DMS53 (cell line): ENCODE measurements around the gene PPM1F.
"Not testable (repeated sequence)": the region's sequence is repeated elsewhere in the genome, so short reads cannot be mapped to it uniquely, and the experiment has no call there.

ENCODE experiments used
- DNase-seq: peaks from one replicate; lab custom pipeline; 2025; lab: John Stamatoyannopoulos, UW

The PPM1F gene

DNA sequence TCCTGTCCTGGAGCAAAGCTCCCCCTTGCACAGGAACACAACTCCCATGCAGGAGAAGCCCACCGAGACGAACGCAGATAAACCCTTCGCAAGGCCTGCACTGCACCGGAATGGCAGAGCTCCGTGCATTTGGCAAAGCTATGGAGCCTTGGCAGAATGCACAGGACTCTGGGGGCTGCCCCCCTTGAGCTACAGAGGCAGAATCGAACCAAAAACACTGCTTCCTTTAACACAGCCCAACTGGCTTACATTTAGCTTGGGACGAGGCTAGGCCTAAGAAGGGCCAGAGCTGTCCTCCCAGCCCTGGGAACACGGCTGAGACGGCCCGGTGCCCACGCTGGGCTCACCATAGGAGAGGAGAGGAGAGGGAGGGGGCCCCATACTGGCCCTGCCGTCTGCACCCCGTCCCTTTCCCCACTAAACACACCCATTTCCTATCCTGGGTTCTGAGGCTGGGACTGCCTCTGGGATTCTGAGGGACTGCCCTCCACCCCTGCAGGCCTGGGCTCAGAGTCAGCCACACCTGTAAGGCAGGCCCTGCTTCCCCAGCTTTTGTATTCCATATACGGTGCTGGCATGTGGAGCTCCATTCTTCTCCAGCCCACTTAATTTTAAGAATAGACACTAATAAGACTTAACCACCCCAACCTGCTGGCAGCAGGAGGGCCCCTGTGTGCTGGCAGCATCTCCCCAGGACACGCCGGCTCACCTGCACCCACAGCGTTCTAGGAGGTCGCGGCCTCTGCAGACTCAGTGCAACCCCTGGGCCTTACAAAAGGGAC is 32.9 kb downstream of the PPM1F start:
- DNase-seq, result no peak

- DNase-seq, result no peak
Observed at GRCh38 chr22:21918466-21919185, 34.0 kb downstream of the PPM1F start.

GRCh38 chr22:21917959-21918261 is 34.7 kb downstream of the PPM1F start:
- no peak for DNase-seq

- no peak for DNase-seq
Observed at GRCh38 chr22:21917181-21917958, 35.3 kb downstream of the PPM1F start.

- DNase-seq, result no peak
Observed at GRCh38 chr22:21916309-21916918, 36.2 kb downstream of the PPM1F start.

DNA sequence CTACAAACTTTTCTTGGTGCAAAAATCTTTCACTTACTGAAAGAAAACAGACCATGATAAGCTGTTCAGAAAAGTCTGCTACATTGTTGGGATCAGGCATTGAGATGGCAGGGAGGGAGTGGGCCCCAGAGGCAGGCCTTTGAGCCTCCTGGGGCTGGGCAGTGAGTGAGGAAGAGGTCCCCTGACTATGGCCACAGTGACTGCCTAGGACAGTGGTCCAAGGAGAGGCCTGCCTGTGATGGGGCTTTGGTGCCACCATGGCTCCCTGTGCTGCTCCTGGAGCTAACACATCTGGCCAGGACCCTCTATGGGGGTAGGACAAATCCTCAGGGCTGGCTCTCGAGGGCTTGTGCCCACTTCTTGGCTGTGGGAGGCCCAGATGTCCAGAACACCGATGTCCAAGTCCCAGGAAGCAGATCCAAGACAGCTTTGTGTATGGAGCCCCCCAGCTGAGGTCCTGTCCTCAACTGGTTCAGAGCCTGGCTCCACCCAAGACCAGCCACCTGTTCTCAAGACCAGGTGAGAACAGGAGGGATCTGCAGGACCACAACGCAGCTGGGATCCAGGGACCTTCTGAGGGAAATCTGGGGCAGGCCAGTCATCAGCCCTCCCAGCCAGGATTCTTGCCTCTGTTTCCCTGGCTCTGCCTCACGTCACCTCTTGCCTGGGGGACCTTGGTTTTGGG is 36.9 kb downstream of the PPM1F start:
- DNase-seq, result no peak

- DNase-seq, result not testable (repeated sequence)
Observed at GRCh38 chr22:21914033-21914642, 38.5 kb downstream of the PPM1F start.

DNA sequence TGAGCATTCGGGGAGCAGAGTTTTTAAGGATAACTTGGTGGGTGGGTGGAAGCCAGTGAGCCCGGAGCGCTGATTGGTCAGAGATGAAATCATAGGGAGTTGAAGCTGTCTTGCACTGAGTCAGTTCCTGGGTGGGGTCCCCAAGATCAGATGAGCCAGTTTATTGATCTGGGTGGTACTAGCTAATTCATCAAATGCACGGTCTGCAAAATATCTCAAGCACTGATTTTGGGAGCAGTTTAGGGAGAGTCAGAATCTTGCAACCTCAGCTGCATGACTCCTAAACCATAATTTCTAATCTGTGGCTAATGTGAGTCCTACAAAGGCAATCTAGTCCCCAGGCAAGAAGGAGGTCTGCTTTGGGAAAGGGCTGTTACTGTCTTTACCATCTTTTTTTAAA is 42.3 kb downstream of the PPM1F start:
- not testable (repeated sequence) for DNase-seq

- DNase-seq, result no peak
Observed at GRCh38 chr22:21909871-21910270, 42.8 kb downstream of the PPM1F start.

DNA sequence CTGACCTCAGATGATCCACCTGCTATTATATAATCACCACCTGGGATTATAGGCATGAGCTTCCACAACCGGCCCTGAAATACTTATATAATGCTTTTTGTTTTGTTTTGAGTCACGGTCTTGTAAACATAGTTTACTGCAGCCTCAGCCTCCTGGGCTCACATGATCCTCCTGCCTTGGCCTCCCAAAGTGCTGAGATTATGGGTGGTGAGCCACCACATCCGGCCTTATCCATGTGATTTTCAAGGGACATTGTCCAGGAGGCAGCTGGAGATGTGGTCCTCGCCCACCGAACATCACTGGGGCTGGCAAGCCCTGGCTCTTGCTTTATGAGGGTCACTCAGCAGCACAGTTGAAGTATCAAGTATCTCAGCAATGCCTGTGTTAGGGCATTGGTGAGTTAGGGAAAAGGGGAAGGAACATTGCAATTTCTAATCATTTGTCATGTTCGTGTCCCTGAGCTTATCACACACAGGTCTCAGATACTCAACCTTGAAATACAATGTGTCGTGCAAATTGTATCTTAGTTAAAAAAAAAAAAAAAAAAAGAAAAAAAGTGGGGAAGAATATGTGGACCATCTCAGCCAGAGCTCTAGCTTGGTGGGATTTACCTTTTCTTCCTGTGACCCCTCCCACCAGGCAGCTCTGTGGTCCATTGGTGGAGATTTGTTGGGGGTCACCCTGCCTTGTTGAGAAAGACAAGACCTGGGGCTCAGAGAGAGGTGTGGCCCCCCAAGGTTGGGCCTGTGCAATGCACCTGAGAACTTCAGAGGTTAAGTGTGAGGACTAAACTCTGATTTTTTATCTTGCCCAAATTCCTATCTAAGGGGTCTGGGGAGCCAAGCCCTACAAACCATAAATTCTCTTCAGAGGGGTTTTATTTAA is 44.8 kb downstream of the PPM1F start:
- no peak for DNase-seq

DNA sequence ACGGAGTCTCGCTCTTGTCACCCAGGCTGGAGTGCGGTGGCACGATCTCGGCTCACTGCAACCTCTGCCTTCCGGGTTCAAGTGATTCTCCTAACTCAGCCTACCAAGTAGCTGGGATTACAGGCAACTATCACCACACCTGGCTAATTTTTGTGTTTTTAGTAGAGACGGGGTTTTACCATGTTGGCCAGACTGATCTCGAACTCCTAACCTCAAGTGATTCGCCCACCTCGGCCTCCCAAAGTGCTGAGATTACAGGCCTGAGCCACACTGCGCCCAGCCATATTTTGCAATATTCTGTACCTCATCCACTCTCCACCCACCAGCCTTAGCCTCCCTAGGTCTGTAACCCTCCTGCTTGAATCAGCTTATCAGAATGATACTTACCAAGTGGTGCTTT is 47.4 kb downstream of the PPM1F start:
- not testable (repeated sequence) for DNase-seq

- DNase-seq, result no peak
Observed at GRCh38 chr22:21904250-21904789, 48.3 kb downstream of the PPM1F start.

GRCh38 chr22:21903283-21903682 is 49.4 kb downstream of the PPM1F start:
- DNase-seq, result no peak

DNA sequence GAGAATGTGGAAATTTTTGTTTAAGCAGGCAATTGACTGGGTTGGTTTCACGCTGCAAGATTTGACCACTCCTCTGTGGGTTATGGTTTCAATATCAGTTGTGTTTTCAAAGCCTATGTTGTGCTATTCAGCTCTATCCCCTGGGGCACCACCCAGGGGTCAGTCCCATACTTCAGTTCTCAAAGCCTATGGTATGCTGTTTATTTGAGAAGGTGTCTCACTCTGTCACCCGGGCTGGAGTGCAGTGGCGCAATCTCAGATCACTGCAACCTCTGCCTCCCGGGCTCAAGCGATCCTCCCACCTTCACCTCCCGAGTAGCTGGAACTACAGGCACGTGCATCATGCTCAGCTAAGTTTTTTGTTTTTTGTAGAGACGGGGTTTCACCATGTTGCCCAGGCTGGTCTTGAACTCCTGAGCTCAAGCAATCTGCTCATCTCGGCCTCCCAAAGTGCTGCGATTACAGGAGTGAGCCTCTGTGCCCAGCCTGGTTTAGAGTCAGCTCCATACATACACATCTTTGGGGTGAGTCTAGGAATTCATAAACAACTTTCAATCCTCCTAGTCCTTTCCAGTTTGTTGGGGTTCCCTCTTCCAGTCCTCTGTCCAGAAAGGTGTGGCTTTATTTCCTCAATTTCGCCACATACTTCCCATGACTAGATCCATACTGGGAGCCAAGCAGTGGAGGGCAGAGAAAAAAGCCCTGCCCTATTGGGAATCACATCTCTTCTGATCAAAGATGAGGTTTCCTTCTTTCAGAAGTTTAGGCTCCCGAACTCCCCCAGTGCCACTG is 50.2 kb downstream of the PPM1F start:
- no peak for DNase-seq

DNA sequence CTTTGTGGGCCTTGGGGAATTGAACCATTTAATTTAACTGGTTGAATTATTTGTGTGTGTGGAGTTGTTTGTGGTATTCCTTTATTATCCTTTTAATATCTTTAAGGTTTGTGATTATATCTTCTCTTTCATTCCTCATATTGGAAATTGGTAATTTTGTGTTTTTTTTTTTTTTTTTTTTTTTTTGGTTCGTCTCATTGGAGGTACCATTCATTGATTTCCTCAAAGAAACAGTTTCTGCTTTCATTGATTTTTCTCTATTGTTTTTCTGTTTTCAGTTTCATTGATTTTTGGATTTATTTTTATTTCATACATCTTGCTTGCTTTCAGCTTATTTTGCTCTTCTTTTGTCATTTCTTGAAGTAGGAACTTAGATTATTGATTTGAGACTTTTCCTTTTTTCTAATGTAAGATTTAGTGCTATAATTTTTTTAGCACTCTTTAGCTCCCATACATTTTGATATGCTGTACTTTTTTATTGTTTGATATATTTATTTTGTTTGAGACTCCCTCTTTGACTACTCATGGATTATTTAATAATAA is 54.2 kb downstream of the PPM1F start:
- DNase-seq, result no peak

DNA sequence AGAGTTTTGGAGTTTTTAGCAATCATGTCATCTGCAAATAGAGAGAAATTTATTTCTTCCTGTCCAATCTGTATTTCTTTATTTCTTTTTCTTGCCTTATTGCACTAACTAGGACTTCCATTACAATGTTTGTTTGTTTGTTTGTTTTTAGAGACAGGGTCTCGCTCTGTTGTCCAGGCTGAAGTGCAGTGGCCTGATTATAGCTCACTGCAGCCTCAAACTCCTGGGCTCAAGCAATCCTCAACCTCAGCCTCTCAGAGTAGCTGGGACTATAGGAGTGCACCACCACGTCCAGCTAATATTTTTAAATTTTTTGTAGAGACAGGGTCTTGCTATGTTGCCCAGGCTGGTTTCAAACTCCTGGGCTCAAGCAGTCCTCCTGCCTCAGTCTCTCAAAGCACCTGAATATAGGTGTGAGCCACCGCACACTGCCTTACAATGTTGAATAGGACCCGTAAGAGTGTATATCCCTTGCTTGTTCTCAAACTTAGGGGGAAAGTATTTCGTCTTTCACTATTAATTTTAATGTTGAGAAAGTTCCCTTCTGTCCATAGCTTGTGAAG is 55.6 kb downstream of the PPM1F start:
- no peak for DNase-seq

DNA sequence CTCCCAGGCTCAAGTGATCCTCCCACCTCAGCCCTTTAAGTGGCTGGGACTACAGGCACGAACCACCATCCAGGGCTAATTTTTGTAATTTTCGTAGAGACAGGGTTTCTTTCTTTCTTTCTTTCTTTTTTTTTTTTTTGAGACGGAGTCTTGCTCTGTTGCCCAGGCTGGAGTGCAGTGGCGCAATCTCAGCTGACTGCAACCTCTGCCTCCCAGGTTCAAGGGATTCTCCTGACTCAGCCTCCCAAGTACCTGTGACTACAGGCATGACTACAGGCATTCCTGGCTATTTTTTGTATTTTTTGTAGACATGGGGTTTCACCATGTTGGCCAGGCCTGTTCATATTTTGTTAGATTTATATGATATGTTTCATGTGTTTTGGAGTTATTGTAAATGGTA is 56.4 kb downstream of the PPM1F start:
- DNase-seq, result not testable (repeated sequence)

DNA sequence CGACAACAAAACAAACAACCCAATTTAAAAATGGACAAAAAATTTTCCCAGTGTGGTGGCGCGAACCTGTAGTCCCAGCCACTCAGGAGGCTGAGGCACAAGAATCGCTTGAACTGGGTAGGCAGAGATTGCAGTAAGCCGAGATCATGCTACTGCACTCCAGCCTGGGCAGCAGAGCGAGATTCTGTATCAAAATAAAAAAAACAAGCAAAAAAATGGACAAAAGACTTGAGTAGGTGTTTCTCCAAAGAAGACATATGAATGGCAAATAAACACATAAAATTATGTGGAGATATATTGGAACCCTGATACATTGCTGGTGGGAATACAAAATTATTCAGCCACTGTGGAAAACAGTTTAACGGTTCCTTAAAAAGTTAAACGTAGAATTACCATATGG is 57.8 kb downstream of the PPM1F start:
- DNase-seq, result no peak
